Transverse colon (tissue), 4 donors: ENCODE results near the gene RNPEPL1. TPM values are rescaled to one million over a fixed set of nuclear protein-coding genes. Genes with fewer than 3 reads are reported as not detected.
"Not testable (repeated sequence)": the region's sequence is repeated elsewhere in the genome, so short reads cannot be mapped to it uniquely, and the experiment has no call there.

Source experiments
- DNase-seq: peaks from one replicate; pipeline ENCODE4 v3.0.0-alpha.2; 2019
- H3K27ac ChIP-seq, 4 donors: fragments of 200-600 bp; sonication (generic); 2 replicates each; pipeline ENCODE4 v1.5.1; 2016 to 2018; ENCODE audit warnings: inconsistent platforms in 4 of 4
- H3K27me3 ChIP-seq: fragments of 200-600 bp; sonication (generic); 2 replicates; pipeline ENCODE4 v1.5.1; 2017; ENCODE audit warnings: inconsistent platforms
- H3K36me3 ChIP-seq, 4 donors: fragments of 200-600 bp; sonication (generic); 2 replicates each; pipeline ENCODE4 v1.5.1; 2017 to 2019; ENCODE audit warnings: inconsistent platforms in 4 of 4
- H3K4me1 ChIP-seq, 4 donors: fragments of 200-600 bp; sonication (generic); 2 replicates each; pipeline ENCODE4 v1.5.1; 2017 to 2020; ENCODE audit warnings: inconsistent platforms in 4 of 4
- H3K4me3 ChIP-seq, 4 donors: fragments of 200-600 bp; sonication (generic); 1 replicate in 1 of 4; 2 replicates in 3 of 4; pipeline versions ENCODE4 v1.5.1 to v1.6.1; 2017 to 2019; ENCODE audit warnings: inconsistent platforms in 4 of 4
- H3K9me3 ChIP-seq, 2 donors: fragments of 200-600 bp; sonication (generic); 2 replicates each; pipeline ENCODE4 v1.5.1; 2017 to 2019; ENCODE audit warnings: inconsistent platforms in 2 of 2
- EP300 ChIP-seq: sonication (generic); formaldehyde crosslinking; IDR thresholded peaks from one replicate; pipeline ENCODE4 v1.6.1; 2017; ENCODE audit warnings: antibody characterized with exemption, low read depth
- POLR2A ChIP-seq: fragments of 450-650 bp; IDR thresholded peaks from one replicate; pipeline ENCODE4 v1.6.1; 2016; ENCODE audit warnings: antibody characterized with exemption, mild to moderate bottlenecking, moderate library complexity
- POLR2AphosphoS5 ChIP-seq, 3 donors: sonication (generic); formaldehyde crosslinking; IDR thresholded peaks; one replicate each; pipeline ENCODE4 v1.6.1; 2016; ENCODE audit warnings: antibody characterized with exemption in 3 of 3
- WGBS, 2 donors: methylation state at CpG; one replicate each; pipeline ENCODE4 v1.1.5; 2018; ENCODE audit warnings: low coverage in 1 of 2; 5-methylcytosine and 5-hydroxymethylcytosine counted together
- in situ Hi-C, 4 donors: fragments of 200-750 bp; cut with MboI; loops; one replicate each; pipeline versions ENCODE4 v1.15.0 to v1.15.1; 2017; ENCODE audit warnings: low sequenced_read_pairs in 3 of 4, low pct_ligation_motif_present in 1 of 4, low pct_unique_long_range_greater_than_20kb in 1 of 4
- intact Hi-C: fragments of 100-400 bp; cut with DNase I; formaldehyde crosslinking; loops from one replicate; pipeline ENCODE4 v1.15.1; 2023; ENCODE audit warnings: low total_unique reads
- total RNA-seq, 4 donors: library from RNA; depleted of rRNA; stranded (reverse); fragments of >200 nt; gene quantifications; one replicate each; pipeline ENCODE4 v1.1.0, GENCODE V29; 2016
- TF ChIP-seq, protein P1 (sequence below), 5 experiments: fragments of 200-600 bp in 3 of 5; fragments of 450-650 bp in 2 of 5; sonication (generic) in 3 of 5; IDR thresholded peaks; 1 replicate in 2 of 5; 2 replicates in 3 of 5; pipeline ENCODE4 v1.5.1; 2016 to 2017; ENCODE audit warnings: antibody characterized with exemption in 5 of 5, inconsistent platforms in 3 of 5, mild to moderate bottlenecking in 2 of 5, moderate library complexity in 1 of 5

Gene RNPEPL1
- total RNA-seq, 4 donors from 2014 or later, result 118 to 208 (median 151) TPM

DNA sequence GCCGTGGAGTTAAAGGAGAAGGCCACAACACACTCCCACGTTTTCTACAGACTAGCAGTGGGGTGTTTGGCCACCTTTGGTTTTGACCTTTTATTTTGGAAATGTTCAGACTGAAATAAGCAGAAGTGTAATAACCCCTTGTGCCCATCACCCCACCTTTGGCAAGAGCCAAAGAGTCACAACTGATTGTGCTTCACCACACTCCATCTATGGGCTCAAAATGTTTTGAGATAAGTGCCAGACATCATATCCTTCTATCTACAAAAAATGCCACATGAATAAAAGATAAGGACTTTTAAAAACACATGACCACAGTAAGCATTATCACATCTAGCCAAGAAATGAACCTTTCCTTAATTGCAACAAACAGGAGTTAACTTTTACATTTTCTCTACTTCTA lies 47.1 kb downstream of the RNPEPL1 start:
- no peak for TF ChIP-seq POLR2A
- TF ChIP-seq EP300, result no peak
- TF ChIP-seq POLR2AphosphoS5 (IDR thresholded peaks at IDR 0.05), result no peak
- TF ChIP-seq, protein P1, sequence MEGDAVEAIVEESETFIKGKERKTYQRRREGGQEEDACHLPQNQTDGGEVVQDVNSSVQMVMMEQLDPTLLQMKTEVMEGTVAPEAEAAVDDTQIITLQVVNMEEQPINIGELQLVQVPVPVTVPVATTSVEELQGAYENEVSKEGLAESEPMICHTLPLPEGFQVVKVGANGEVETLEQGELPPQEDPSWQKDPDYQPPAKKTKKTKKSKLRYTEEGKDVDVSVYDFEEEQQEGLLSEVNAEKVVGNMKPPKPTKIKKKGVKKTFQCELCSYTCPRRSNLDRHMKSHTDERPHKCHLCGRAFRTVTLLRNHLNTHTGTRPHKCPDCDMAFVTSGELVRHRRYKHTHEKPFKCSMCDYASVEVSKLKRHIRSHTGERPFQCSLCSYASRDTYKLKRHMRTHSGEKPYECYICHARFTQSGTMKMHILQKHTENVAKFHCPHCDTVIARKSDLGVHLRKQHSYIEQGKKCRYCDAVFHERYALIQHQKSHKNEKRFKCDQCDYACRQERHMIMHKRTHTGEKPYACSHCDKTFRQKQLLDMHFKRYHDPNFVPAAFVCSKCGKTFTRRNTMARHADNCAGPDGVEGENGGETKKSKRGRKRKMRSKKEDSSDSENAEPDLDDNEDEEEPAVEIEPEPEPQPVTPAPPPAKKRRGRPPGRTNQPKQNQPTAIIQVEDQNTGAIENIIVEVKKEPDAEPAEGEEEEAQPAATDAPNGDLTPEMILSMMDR (IDR thresholded peaks at IDR 0.05), result no peak
- in situ Hi-C loops, result no loop called here
- intact Hi-C loops, result no loop called here
- Histone ChIP-seq H3K9me3 (no peaks in the 10 kb centered on the region), H3K27me3 (no peaks in the 10 kb centered on the region), H3K27ac (no peak overlapping the region), H3K4me1 (peaks cover 0 to 8% (median 2%) of the 10 kb centered on the region in 4 donors), H3K4me3 (no peak overlapping the region), H3K36me3 (peaks cover 0 to 17% (median 2%) of the 10 kb centered on the region in 4 donors)
- 90 to 91% methylated on average over 2 of the region's 2 CpGs for WGBS, 2 donors
- no peak for DNase-seq

DNA sequence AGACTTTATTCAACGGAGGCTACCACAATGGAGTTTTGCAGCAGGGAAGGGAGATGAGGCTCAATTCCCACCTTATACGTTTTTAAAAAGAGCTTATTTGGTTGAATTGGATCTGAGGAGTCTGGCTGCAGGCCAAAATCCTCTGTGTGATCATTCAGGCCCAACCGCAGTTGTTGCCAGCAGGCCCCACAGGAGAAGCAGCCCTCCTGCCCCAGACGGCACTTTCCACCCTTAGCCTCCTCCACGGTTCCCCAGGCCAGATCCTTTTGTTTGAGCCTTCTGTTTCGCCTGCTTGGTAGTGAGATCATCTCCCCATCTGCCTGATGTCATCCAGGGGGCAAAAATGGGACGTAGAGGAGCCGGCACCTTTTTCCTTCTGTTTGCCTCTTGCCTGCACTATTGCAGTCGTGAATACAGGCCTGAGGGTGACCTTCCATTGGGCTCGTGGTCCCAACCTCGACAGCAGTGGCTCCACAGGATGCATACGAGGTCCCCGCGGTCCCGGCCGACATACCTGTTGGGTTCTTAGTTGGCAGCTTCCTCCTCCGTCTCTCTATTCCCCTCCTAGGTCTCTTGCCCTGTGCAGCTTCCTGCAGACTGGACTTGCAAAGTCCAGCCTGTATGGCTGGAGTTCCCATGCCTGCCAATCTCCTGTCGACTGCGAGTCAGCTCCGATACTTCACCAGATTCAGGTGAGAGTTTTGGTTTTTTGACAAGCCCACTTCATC lies 47.7 kb downstream of the RNPEPL1 start:
- TF ChIP-seq EP300 (no peak), POLR2AphosphoS5 (IDR thresholded peaks at IDR 0.05) (no peak), POLR2A (no peak)
- TF ChIP-seq, protein P1 (IDR thresholded peaks at IDR 0.05), result no peak
- 75 to 92% methylated on average over 2 to 20 of the region's 20 CpGs for WGBS, 2 donors
- in situ Hi-C loops, result no loop called here
- no peak overlapping the region for H3K27ac ChIP-seq
- H3K4me1 ChIP-seq, result peaks cover 0 to 14% (median 2%) of the 10 kb centered on the region in 4 donors
- H3K27me3 ChIP-seq, result no peaks in the 10 kb centered on the region
- H3K9me3 ChIP-seq, result no peaks in the 10 kb centered on the region
- intact Hi-C loops, result no loop called here
- H3K36me3 ChIP-seq, result peaks cover 0 to 17% (median 2%) of the 10 kb centered on the region in 4 donors
- H3K4me3 ChIP-seq, result no peak overlapping the region
- peak; percentile 5 for DNase-seq

DNA sequence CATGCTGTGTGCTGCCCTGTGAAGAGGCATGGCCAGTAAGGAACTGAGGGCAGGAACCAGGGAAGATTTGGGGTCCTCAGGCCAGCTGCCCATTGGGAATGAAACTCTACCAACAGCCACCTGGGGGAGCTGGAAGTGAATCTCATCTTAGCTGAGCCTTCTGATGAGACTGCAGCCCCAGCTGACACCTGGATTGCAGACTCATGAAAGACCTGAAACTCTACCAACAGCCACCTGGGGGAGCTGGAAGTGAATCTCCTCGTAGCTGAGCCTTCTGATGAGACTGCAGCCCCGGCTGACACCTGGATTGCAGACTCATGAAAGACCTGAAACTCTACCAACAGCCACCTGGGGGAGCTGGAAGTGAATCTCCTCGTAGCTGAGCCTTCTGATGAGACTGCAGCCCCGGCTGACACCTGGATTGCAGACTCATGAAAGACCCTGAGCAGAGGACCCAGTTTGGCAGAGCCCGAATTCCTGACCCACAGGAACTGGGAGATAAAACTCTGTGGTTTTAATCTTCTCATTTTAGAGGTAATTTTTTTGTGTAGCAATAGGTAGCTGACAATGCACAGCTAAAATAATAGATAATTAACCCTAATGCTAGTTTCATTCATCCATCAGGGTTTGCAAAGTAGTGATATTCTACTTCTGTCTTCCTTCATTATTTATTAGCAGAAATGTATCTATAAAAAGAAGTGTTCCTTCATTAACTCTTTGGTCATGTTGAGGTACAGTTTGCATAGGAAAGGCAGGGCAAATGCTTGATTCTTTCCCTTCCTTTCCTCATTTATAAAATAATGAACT lies 48.8 kb downstream of the RNPEPL1 start:
- 85 to 100% methylated on average over 1 to 5 of the region's 5 CpGs for WGBS, 2 donors
- peak; percentile 8 for DNase-seq
- intact Hi-C loops, H3K27ac ChIP-seq, H3K9me3 ChIP-seq, H3K4me3 ChIP-seq, H3K4me1 ChIP-seq, H3K27me3 ChIP-seq, in situ Hi-C loops: not testable (repeated sequence)
- peaks cover 0 to 17% (median 2%) of the 10 kb centered on the region in 4 donors for H3K36me3 ChIP-seq

DNA sequence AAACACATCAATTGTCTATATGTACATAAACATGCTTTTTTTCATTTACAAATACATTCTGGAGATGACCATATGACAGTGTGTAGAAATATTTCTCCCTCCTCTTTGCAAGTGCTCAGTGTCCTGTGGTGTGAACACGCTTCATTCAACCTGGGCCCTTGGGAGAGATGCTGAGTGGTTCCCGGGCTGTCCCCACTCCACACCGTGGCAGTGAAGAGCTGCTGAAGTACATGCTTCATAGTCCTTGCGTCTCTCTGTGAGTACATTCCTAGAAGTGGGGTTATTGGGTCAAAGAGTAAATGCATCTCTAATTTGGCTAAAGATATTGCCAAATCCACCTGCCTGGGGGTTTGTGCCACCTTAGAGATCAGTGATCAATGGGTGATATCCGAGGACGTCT lies 50.5 kb downstream of the RNPEPL1 start:
- DNase-seq, result no peak
- peaks cover 0 to 7% (median 0%) of the 10 kb centered on the region in 4 donors for H3K4me1 ChIP-seq
- no peak overlapping the region for H3K27ac ChIP-seq
- in situ Hi-C loops, result no loop called here
- no peaks in the 10 kb centered on the region for H3K9me3 ChIP-seq
- no peak overlapping the region for H3K4me3 ChIP-seq
- peaks cover 0 to 17% (median 2%) of the 10 kb centered on the region in 4 donors for H3K36me3 ChIP-seq
- 87% methylated on average over 6 of the region's 6 CpGs; no CpG with 5 or more reads in 1 of the 2 donors for WGBS, 2 donors
- intact Hi-C loops, result no loop called here
- no peaks in the 10 kb centered on the region for H3K27me3 ChIP-seq
- TF ChIP-seq POLR2AphosphoS5 (IDR thresholded peaks at IDR 0.05) (no peak), EP300 (no peak), POLR2A (no peak)
- TF ChIP-seq, protein P1 (IDR thresholded peaks at IDR 0.05), result no peak
